HCT116 (cell line): ENCODE results near the gene ATAT1.

Source experiments
- CEBPB ChIP-seq: IDR thresholded peaks from 2 replicates; pipeline ENCODE4 v1.6.1; 2012; ENCODE audit warnings: low read depth
- CTCF ChIP-seq, 3 experiments: fragments of 200-600 bp in 1 of 3; sonication (generic) in 1 of 3; IDR thresholded peaks in 2 of 3; conservative IDR thresholded peaks in 1 of 3; 2 replicates each; pipeline ENCODE4 v1.5.1; 2012 to 2017; ENCODE audit warnings: low read depth in 2 of 3, low read length in 2 of 3, antibody characterized with exemption in 1 of 3, borderline replicate concordance in 1 of 3, control low read depth in 1 of 3, mild to moderate bottlenecking in 1 of 3, mixed read lengths in 1 of 3, mixed run types in 1 of 3, moderate library complexity in 1 of 3; ENCODE audit not compliant: insufficient read depth in 1 of 3
- ELF1 ChIP-seq: IDR thresholded peaks from 2 replicates; pipeline ENCODE4 v1.6.1; 2012; ENCODE audit warnings: low read depth, borderline replicate concordance
- EZH2 ChIP-seq: fragments of 200-600 bp; sonication (generic); IDR thresholded peaks from 2 replicates; pipeline ENCODE4 v1.6.1; 2017; ENCODE audit warnings: antibody characterized with exemption, mixed run types
- JUND ChIP-seq: IDR thresholded peaks from 2 replicates; pipeline ENCODE4 v1.6.1; 2012
- POLR2A ChIP-seq: IDR thresholded peaks from 2 replicates; pipeline ENCODE4 v1.7.0; 2011; ENCODE audit warnings: borderline replicate concordance; ENCODE audit not compliant: insufficient read depth, insufficient read length; ENCODE audit errors: extremely low read depth
- POLR2AphosphoS5 ChIP-seq: IDR thresholded peaks from 2 replicates; pipeline ENCODE4 v1.6.1; 2011; ENCODE audit warnings: mild to moderate bottlenecking, low read depth, low read length, moderate library complexity
- RAD21 ChIP-seq: IDR thresholded peaks from 2 replicates; pipeline ENCODE4 v1.6.1; 2012; ENCODE audit warnings: low read depth, mild to moderate bottlenecking
- SIN3A ChIP-seq: IDR thresholded peaks from 2 replicates; pipeline ENCODE4 v1.6.1; 2012; ENCODE audit warnings: low read depth
- TCF7L2 ChIP-seq: IDR thresholded peaks from 2 replicates; pipeline ENCODE4 v1.7.0; 2011; ENCODE audit warnings: borderline replicate concordance, inconsistent platforms; ENCODE audit not compliant: insufficient read depth, insufficient read length; ENCODE audit errors: extremely low read depth
- TF ChIP-seq, protein P1 (sequence below): IDR thresholded peaks from 2 replicates; pipeline ENCODE4 v1.6.1; 2012

DNA sequence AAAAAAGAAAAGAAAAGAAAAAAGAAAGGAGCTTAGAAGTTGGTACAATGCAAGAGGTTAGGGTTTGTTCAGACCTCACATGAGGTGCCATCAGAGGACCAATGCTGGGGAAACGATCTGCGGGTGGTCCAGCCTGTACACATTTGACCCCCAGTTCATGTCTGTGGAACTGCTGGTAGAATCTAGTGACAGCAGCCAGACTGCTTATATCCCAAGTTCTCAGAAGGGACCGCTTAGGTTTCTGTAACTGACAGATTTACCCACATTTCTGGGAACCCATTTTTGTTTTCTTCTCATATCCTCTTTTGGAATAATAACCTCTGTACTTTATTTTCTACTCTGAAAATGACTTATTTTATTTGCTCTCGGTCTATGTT, 55.1 kb downstream of the ATAT1 start:
- TF ChIP-seq EZH2 (no peak), TCF7L2 (no peak), CTCF (IDR thresholded peaks at IDR 0.05 in 2 of 3, conservative IDR thresholded peaks at IDR 0.05 in 1 of 3; ENCODE audit: borderline replicate concordance in 1 of 3, insufficient read depth in 1 of 3, low read depth in 2 of 3, low read length in 2 of 3) (no peak), POLR2AphosphoS5 (no peak), RAD21 (no peak), POLR2A (no peak), JUND (no peak), ELF1 (no peak), CEBPB (no peak), SIN3A (no peak)
- TF ChIP-seq, protein P1, sequence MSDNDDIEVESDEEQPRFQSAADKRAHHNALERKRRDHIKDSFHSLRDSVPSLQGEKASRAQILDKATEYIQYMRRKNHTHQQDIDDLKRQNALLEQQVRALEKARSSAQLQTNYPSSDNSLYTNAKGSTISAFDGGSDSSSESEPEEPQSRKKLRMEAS: no peak
